HUES64 (cell line): ENCODE data around the gene ZNF784.

Experiments used
- H3K27ac ChIP-seq: 2 replicates; pipeline ENCODE4 v1.7.0; 2013; ENCODE audit warnings: low read depth, low read length, inconsistent platforms
- H3K27me3 ChIP-seq: 2 replicates; pipeline ENCODE4 v1.6.1; 2013; ENCODE audit warnings: mild to moderate bottlenecking, low read length; ENCODE audit not compliant: insufficient read depth
- H3K36me3 ChIP-seq: 2 replicates; pipeline ENCODE4 v1.6.1; 2013; ENCODE audit warnings: mild to moderate bottlenecking, low read length; ENCODE audit not compliant: insufficient read depth
- H3K4me1 ChIP-seq: 2 replicates; pipeline ENCODE4 v1.6.1; 2013; ENCODE audit warnings: mild to moderate bottlenecking, low read length, moderate library complexity; ENCODE audit not compliant: insufficient read depth
- H3K4me3 ChIP-seq: 2 replicates; pipeline ENCODE4 v1.5.1; 2013; ENCODE audit warnings: mild to moderate bottlenecking, low read length, moderate library complexity
- H3K9ac ChIP-seq: 2 replicates; pipeline ENCODE4 v1.6.1; 2013; ENCODE audit warnings: mild to moderate bottlenecking, low read depth, low read length
- H3K9me3 ChIP-seq: 2 replicates; pipeline ENCODE4 v1.6.1; 2013; ENCODE audit warnings: low read depth, low read length; ENCODE audit not compliant: insufficient read depth
- WGBS: fragments of 150-250, 120-280 bp; methylation state at CpG from one replicate; pipeline ENCODE4 v1.1.7; 2013; ENCODE audit warnings: missing lambda C conversion rate; 5-methylcytosine and 5-hydroxymethylcytosine counted together

ZNF784 gene

GRCh38 chr19:55648585-55649267, 24.4 kb upstream of the ZNF784 start:
- WGBS = 69% methylated on average over 25 of the region's 25 CpGs

GRCh38 chr19:55647732-55648584, 23.6 kb upstream of the ZNF784 start, which contains the start of gene CCDC106:
CCDC106 (plus strand) TSS chr19:55648212; CDS start chr19:55649047, 835 bp downstream.
- Histone ChIP-seq H3K9me3 (no peaks in the 10 kb centered on the region), H3K4me3 (peak within 1 kb of the TSS; percentile 76), H3K27ac (peak within 1 kb of the TSS; percentile 85), H3K36me3 (peaks cover 14% of the 10 kb centered on the region), H3K9ac (peak within 1 kb of the TSS; percentile 90), H3K27me3 (no peaks in the 10 kb centered on the region), H3K4me1 (peaks cover 2% of the 10 kb centered on the region; the same call in 1 of the 2 replicates)
- WGBS = under 1% methylated on average over 80 of the region's 87 CpGs

More at GRCh38 chr19:55648585-55649267, 24.4 kb upstream of the ZNF784 start:
- peak overlapping the region; percentile 90 for H3K9ac ChIP-seq
- H3K27ac ChIP-seq = no peak overlapping the region
- H3K4me3 ChIP-seq = peak overlapping the region; percentile 76
- peaks cover 2% of the 10 kb centered on the region; the same call in 1 of the 2 replicates for H3K4me1 ChIP-seq
- H3K36me3 ChIP-seq = peaks cover 14% of the 10 kb centered on the region
- H3K27me3 ChIP-seq = no peaks in the 10 kb centered on the region
- H3K9me3 ChIP-seq = no peaks in the 10 kb centered on the region

GRCh38 chr19:55646889-55647731, 22.7 kb upstream of the ZNF784 start:
- no peaks in the 10 kb centered on the region for H3K9me3 ChIP-seq
- H3K9ac ChIP-seq = peak overlapping the region; percentile 90
- H3K27me3 ChIP-seq = no peaks in the 10 kb centered on the region
- peaks cover 14% of the 10 kb centered on the region for H3K36me3 ChIP-seq
- peaks cover 2% of the 10 kb centered on the region; the same call in 1 of the 2 replicates for H3K4me1 ChIP-seq
- peak overlapping the region; percentile 76 for H3K4me3 ChIP-seq
- peak overlapping the region; percentile 85; the same call in 1 of the 2 replicates for H3K27ac ChIP-seq
- WGBS = 58% methylated on average over 13 of the region's 14 CpGs

GRCh38 chr19:55645512-55645881, 21.1 kb upstream of the ZNF784 start:
- Histone ChIP-seq H3K9ac (no peak overlapping the region), H3K4me3 (no peak overlapping the region)

GRCh38 chr19:55644842-55645511, 20.6 kb upstream of the ZNF784 start:
- Histone ChIP-seq H3K27ac (no peak overlapping the region), H3K4me3 (peak overlapping the region; percentile 99), H3K4me1 (peaks cover 2% of the 10 kb centered on the region; the same call in 1 of the 2 replicates), H3K9me3 (no peaks in the 10 kb centered on the region), H3K9ac (peak overlapping the region; percentile 94; the same call in 1 of the 2 replicates), H3K36me3 (peaks cover 14% of the 10 kb centered on the region), H3K27me3 (no peaks in the 10 kb centered on the region)
- WGBS = 94% methylated on average over 28 of the region's 28 CpGs

More at GRCh38 chr19:55645512-55645881, 21.1 kb upstream of the ZNF784 start:
- Histone ChIP-seq H3K36me3 (peaks cover 14% of the 10 kb centered on the region), H3K27me3 (no peaks in the 10 kb centered on the region), H3K9me3 (no peaks in the 10 kb centered on the region), H3K27ac (no peak overlapping the region), H3K4me1 (peaks cover 2% of the 10 kb centered on the region; the same call in 1 of the 2 replicates)
- 94% methylated on average over 5 of the region's 5 CpGs for WGBS

- WGBS = 54% methylated on average over 11 of the region's 12 CpGs
- H3K36me3 ChIP-seq = peaks cover 14% of the 10 kb centered on the region
- H3K27ac ChIP-seq = peak overlapping the region; percentile 75
- H3K27me3 ChIP-seq = no peaks in the 10 kb centered on the region
- H3K4me3 ChIP-seq = peak overlapping the region; percentile 99
- H3K9me3 ChIP-seq = no peaks in the 10 kb centered on the region
- H3K4me1 ChIP-seq = peaks cover 2% of the 10 kb centered on the region; the same call in 1 of the 2 replicates
- H3K9ac ChIP-seq = peak overlapping the region; percentile 94
Observed at GRCh38 chr19:55644191-55644833, 19.9 kb upstream of the ZNF784 start.

- H3K36me3 ChIP-seq = peaks cover 14% of the 10 kb centered on the region
- under 1% methylated on average over 15 of the region's 15 CpGs for WGBS
- H3K27me3 ChIP-seq = no peaks in the 10 kb centered on the region
- peaks cover 2% of the 10 kb centered on the region; the same call in 1 of the 2 replicates for H3K4me1 ChIP-seq
- H3K9me3 ChIP-seq = no peaks in the 10 kb centered on the region
- peak overlapping the region; percentile 99 for H3K4me3 ChIP-seq
- peak overlapping the region; percentile 75 for H3K27ac ChIP-seq
- peak overlapping the region; percentile 94 for H3K9ac ChIP-seq
Observed at GRCh38 chr19:55643887-55644176, 19.5 kb upstream of the ZNF784 start.

- Histone ChIP-seq H3K9ac (peak within 1 kb of the TSS; percentile 94), H3K4me1 (peaks cover 2% of the 10 kb centered on the region; the same call in 1 of the 2 replicates), H3K27ac (peak within 1 kb of the TSS; percentile 75), H3K4me3 (peak within 1 kb of the TSS; percentile 99), H3K36me3 (peaks cover 17% of the 10 kb centered on the region), H3K27me3 (no peaks in the 10 kb centered on the region), H3K9me3 (no peaks in the 10 kb centered on the region)
- WGBS = under 1% methylated on average over 52 of the region's 56 CpGs
Observed at GRCh38 chr19:55643003-55643886, 18.9 kb upstream of the ZNF784 start, which contains the start of gene ZNF581. ZNF581 (plus strand) TSS chr19:55643649; CDS start chr19:55644572, 923 bp downstream.
